Peyer's patch (tissue), 4 donors: ENCODE results near the gene SIL1. TPM values are rescaled to one million over a fixed set of nuclear protein-coding genes. Genes with fewer than 3 reads are reported as not detected.

Experiments
- DNase-seq, 3 donors: peaks; one replicate each; pipeline ENCODE4 v3.0.0-alpha.2; 2017 to 2019
- H3K27ac ChIP-seq, 4 donors: fragments of 200-600 bp; sonication (generic); one replicate each; pipeline ENCODE4 v1.5.1; 2016 to 2019
- H3K27me3 ChIP-seq, 2 donors: fragments of 200-600 bp; sonication (generic); one replicate each; pipeline ENCODE4 v1.5.1; 2019
- H3K36me3 ChIP-seq, 3 donors: fragments of 200-600 bp; sonication (generic); one replicate each; pipeline ENCODE4 v1.5.1; 2016 to 2019
- H3K4me1 ChIP-seq, 4 donors: fragments of 200-600 bp; sonication (generic); one replicate each; pipeline ENCODE4 v1.5.1; 2016 to 2019
- H3K4me3 ChIP-seq, 4 donors: fragments of 200-600 bp; sonication (generic); 1 replicate in 3 of 4; 2 replicates in 1 of 4; pipeline ENCODE4 v1.5.1; 2016 to 2019; ENCODE audit warnings: mild to moderate bottlenecking in 1 of 4
- H3K9me3 ChIP-seq, 4 donors: fragments of 200-600 bp; sonication (generic); one replicate each; pipeline ENCODE4 v1.5.1; 2016 to 2019; ENCODE audit warnings: mild to moderate bottlenecking in 1 of 4
- POLR2A ChIP-seq, 2 donors: fragments of 450-650 bp; IDR thresholded peaks; one replicate each; pipeline ENCODE4 v1.5.1; 2017; ENCODE audit warnings: antibody characterized with exemption in 2 of 2, mild to moderate bottlenecking in 2 of 2, moderate library complexity in 2 of 2
- small RNA-seq, 2 donors: library from RNA; depleted of rRNA; stranded (forward); fragments of <200 nt; gene quantifications; one replicate each; pipeline ENCODE3, GENCODE V24; 2016
- total RNA-seq, 4 donors: library from RNA; depleted of rRNA; stranded (reverse); fragments of >200 nt; gene quantifications; one replicate each; pipeline ENCODE4 v1.1.0, GENCODE V29; 2016
- TF ChIP-seq, protein P1 (sequence below), 6 experiments: fragments of 450-650 bp in 4 of 6; fragments of 200-600 bp in 2 of 6; sonication (generic) in 1 of 6; IDR thresholded peaks; one replicate each; pipeline ENCODE4 v1.5.1; 2017 to 2019; ENCODE audit warnings: antibody characterized with exemption in 6 of 6, mild to moderate bottlenecking in 3 of 6, moderate library complexity in 1 of 6

The SIL1 gene
- total RNA-seq, 4 donors from 2014 or later, result 23.6 to 84.2 (median 39.2) TPM

DNA sequence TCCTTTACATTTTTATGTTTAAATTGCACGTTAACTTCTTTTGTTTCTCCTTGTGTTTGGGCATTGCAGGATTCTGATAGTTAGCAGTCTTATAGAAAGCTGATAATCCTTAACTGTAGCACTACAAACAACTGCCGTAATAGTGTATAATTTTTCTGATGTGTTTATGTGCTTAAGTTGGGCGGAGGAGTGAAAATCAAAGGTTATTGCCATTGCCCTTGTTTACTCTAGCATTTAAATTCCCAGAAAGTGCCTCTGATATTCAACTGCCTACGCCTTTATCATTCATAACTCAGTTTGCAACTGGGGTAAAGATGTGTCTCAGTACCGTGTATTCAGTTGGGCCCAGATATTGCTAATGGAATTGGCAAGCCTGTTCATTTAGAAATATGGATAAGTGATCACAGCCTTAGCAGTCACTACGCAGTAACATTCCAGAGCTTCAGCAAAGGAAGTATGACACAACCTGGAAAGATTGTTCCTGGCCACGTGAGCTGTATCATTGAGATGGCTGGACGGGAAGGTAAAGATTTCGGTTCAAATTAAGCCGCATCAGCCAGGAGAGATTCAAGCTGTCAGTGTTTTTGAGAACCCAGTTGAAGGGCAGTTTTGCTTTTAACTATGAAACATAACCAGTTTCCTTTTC is 294.9 kb downstream of the SIL1 start:
- no peaks in the 10 kb centered on the region for H3K4me1 ChIP-seq
- H3K9me3 ChIP-seq, result no peaks in the 10 kb centered on the region
- no peak for DNase-seq
- no peak overlapping the region for H3K27ac ChIP-seq
- H3K27me3 ChIP-seq, result no peaks in the 10 kb centered on the region
- TF ChIP-seq, protein P1, sequence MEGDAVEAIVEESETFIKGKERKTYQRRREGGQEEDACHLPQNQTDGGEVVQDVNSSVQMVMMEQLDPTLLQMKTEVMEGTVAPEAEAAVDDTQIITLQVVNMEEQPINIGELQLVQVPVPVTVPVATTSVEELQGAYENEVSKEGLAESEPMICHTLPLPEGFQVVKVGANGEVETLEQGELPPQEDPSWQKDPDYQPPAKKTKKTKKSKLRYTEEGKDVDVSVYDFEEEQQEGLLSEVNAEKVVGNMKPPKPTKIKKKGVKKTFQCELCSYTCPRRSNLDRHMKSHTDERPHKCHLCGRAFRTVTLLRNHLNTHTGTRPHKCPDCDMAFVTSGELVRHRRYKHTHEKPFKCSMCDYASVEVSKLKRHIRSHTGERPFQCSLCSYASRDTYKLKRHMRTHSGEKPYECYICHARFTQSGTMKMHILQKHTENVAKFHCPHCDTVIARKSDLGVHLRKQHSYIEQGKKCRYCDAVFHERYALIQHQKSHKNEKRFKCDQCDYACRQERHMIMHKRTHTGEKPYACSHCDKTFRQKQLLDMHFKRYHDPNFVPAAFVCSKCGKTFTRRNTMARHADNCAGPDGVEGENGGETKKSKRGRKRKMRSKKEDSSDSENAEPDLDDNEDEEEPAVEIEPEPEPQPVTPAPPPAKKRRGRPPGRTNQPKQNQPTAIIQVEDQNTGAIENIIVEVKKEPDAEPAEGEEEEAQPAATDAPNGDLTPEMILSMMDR (IDR thresholded peaks at IDR 0.05), result no peak
- TF ChIP-seq POLR2A (IDR thresholded peaks at IDR 0.05), result no peak
- peaks cover 0 to 38% (median 0%) of the 10 kb centered on the region in 3 donors for H3K36me3 ChIP-seq
- no peak overlapping the region for H3K4me3 ChIP-seq

GRCh38 chr5:138901716-138902115 is 296.5 kb downstream of the SIL1 start:
- Histone ChIP-seq H3K9me3 (no peaks in the 10 kb centered on the region), H3K36me3 (peaks cover 0 to 36% (median 0%) of the 10 kb centered on the region in 3 donors), H3K4me1 (no peaks in the 10 kb centered on the region), H3K27ac (no peak overlapping the region), H3K4me3 (no peak overlapping the region), H3K27me3 (no peaks in the 10 kb centered on the region)
- no peak for DNase-seq
- TF ChIP-seq POLR2A (IDR thresholded peaks at IDR 0.05), result no peak
- TF ChIP-seq, protein P1 (IDR thresholded peaks at IDR 0.05), result no peak

- Histone ChIP-seq H3K27me3 (no peaks in the 10 kb centered on the region), H3K4me1 (no peaks in the 10 kb centered on the region), H3K27ac (no peak overlapping the region), H3K9me3 (no peaks in the 10 kb centered on the region), H3K4me3 (no peak overlapping the region), H3K36me3 (peaks cover 0 to 23% (median 0%) of the 10 kb centered on the region in 3 donors)
- TF ChIP-seq, protein P1 (IDR thresholded peaks at IDR 0.05), result no peak
- TF ChIP-seq POLR2A (IDR thresholded peaks at IDR 0.05), result no peak
- no peak for DNase-seq
These were observed 297.7 kb downstream of the SIL1 start for GRCh38 chr5:138900281-138900965.

GRCh38 chr5:138898742-138899141 is 299.4 kb downstream of the SIL1 start:
- no peaks in the 10 kb centered on the region for H3K27me3 ChIP-seq
- DNase-seq, result no peak
- peaks cover 0 to 16% (median 0%) of the 10 kb centered on the region in 3 donors for H3K36me3 ChIP-seq
- H3K27ac ChIP-seq, result no peak overlapping the region
- no peak overlapping the region for H3K4me3 ChIP-seq
- H3K9me3 ChIP-seq, result no peaks in the 10 kb centered on the region
- H3K4me1 ChIP-seq, result no peaks in the 10 kb centered on the region
- TF ChIP-seq POLR2A (IDR thresholded peaks at IDR 0.05), result no peak
- TF ChIP-seq, protein P1 (IDR thresholded peaks at IDR 0.05), result no peak

DNA sequence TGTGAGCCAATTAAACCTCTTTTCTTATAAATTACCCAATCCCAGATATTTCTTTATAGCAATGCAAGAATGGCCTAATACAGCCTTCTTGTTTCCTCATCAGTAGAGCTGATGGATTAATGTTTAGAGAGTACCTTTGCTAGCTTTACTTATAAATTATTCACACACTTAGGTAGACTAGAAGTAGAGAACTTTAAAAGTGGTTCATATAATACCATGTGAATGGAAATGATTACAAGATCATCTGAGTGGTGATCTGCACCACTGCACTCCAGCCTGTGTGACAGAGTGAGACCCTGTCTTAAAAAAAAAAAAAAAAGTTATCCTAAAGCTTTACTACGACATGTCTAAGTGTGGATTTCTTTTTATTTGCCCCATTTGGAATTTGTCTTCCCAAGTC is 299.9 kb downstream of the SIL1 start:
- TF ChIP-seq POLR2A (IDR thresholded peaks at IDR 0.05), result no peak
- TF ChIP-seq, protein P1 (IDR thresholded peaks at IDR 0.05), result no peak
- H3K4me1 ChIP-seq, result no peaks in the 10 kb centered on the region
- H3K9me3 ChIP-seq, result no peaks in the 10 kb centered on the region
- peaks cover 0 to 16% (median 0%) of the 10 kb centered on the region in 3 donors for H3K36me3 ChIP-seq
- H3K27ac ChIP-seq, result no peak overlapping the region
- DNase-seq, result no peak
- H3K27me3 ChIP-seq, result no peaks in the 10 kb centered on the region
- H3K4me3 ChIP-seq, result no peak overlapping the region

Small RNAs within 50 kb of the gene (small RNA-seq; reads per million reads assigned to genes)
- gene RNU6-572P, result 0 reads per million in 2 donors

Other genes starting within 250 kb of the SIL1 start
- 100 to 1,000 TPM; 110 to 217 (median 120) TPM for gene MATR3, start 95.4 kb upstream of the SIL1 start, total RNA-seq
- 10 to 100 TPM; 24.3 to 77.6 (median 35.6) TPM for gene PAIP2, start 143.5 kb upstream of the SIL1 start, total RNA-seq
- gene SLC23A1, start 184.9 kb upstream of the SIL1 start, total RNA-seq, result 100 to 1,000 TPM in 3 of 4 donors, 1 to 10 TPM in 1; 1.7 to 198 (median 143) TPM
- gene MZB1, start 191.5 kb upstream of the SIL1 start, total RNA-seq, result 10 to 100 TPM in 1 of 4 donors, 1 to 10 TPM in 3; 1.4 to 18.2 (median 4.4) TPM
- gene PROB1, start 196.7 kb upstream of the SIL1 start, total RNA-seq, result under 1 TPM; 0.18 to 0.94 (median 0.84) TPM
- gene SPATA24, start 205.7 kb upstream of the SIL1 start, total RNA-seq, result 10 to 100 TPM in 1 of 4 donors, 1 to 10 TPM in 1, not detected in 2; 3.1 to 11.6 TPM
- gene DNAJC18, start 241.2 kb upstream of the SIL1 start, total RNA-seq, result 10 to 100 TPM in 1 of 4 donors, 1 to 10 TPM in 2, under 1 TPM in 1; 0.35 to 23.9 (median 3.4) TPM